Caco-2 (cell line): Measurements from ENCODE around the gene SLC35F2. TPM values are rescaled to one million over a fixed set of nuclear protein-coding genes. Genes with fewer than 3 reads are reported as not detected.

Experiments
- BruUV-seq: library from RNA; stranded (reverse); fragments of 400-500 nt; replicated peaks from 2 replicates; lab custom pipeline; 2021; lab: Mats Ljungman, UMichigan
- CTCF ChIA-PET: fragments of 300-600 bp; sonication (Branson Sonifier 250); formaldehyde crosslinking; loops from one replicate; lab custom pipeline; 2022; ENCODE audit warnings: antibody characterized with exemption; lab: Charles Lee
- POLR2A ChIA-PET: fragments of 300-600 bp; sonication (Branson Sonifier 250); formaldehyde crosslinking; loops from one replicate; lab custom pipeline; 2022; ENCODE audit warnings: antibody characterized with exemption; lab: Charles Lee
- DNase-seq, 2 experiments: peaks; one replicate each; pipeline versions ENCODE4 v3.0.0 to v3.0.0-alpha.2; 2020 to 2022
- H3K27me3 ChIP-seq: replicated peaks from 2 replicates; pipeline ENCODE4 v1.6.0; 2011; ENCODE audit warnings: low read length; ENCODE audit not compliant: control insufficient read depth, insufficient read depth
- H3K36me3 ChIP-seq: 2 replicates; pipeline ENCODE4 v1.5.1; 2011; ENCODE audit warnings: low read length; ENCODE audit not compliant: control insufficient read depth, insufficient read depth
- H3K4me1 ChIP-seq: fragments of 250-450 bp; sonication (Bioruptor Pico); 2 replicates; pipeline ENCODE4 v1.5.1; 2020; ENCODE audit warnings: mild to moderate bottlenecking
- H3K4me3 ChIP-seq: 2 replicates; pipeline ENCODE4 v1.5.1; 2011; ENCODE audit warnings: low read depth, mild to moderate bottlenecking, control low read depth, low read length
- H3K9me3 ChIP-seq: fragments of 250-450 bp; sonication (Bioruptor Pico); 2 replicates; pipeline ENCODE4 v1.5.1; 2020; ENCODE audit warnings: mild to moderate bottlenecking, moderate library complexity
- H3K27ac Mint-ChIP-seq: one replicate; pipeline ENCODE4 v1.8.0; 2022; ENCODE audit warnings: mixed read lengths; ENCODE audit not compliant: unreplicated experiment
- H3K27me3 Mint-ChIP-seq: one replicate; pipeline ENCODE4 v1.8.0; 2022; ENCODE audit warnings: mixed read lengths; ENCODE audit not compliant: insufficient read depth, unreplicated experiment
- H3K36me3 Mint-ChIP-seq: one replicate; pipeline ENCODE4 v1.8.0; 2022; ENCODE audit warnings: mild to moderate bottlenecking, mixed read lengths; ENCODE audit not compliant: insufficient read depth, unreplicated experiment
- H3K4me1 Mint-ChIP-seq: one replicate; pipeline ENCODE4 v1.8.0; 2022; ENCODE audit warnings: low read depth, mixed read lengths; ENCODE audit not compliant: unreplicated experiment
- H3K4me3 Mint-ChIP-seq: one replicate; pipeline ENCODE4 v1.8.0; 2022; ENCODE audit warnings: mild to moderate bottlenecking, moderate library complexity, mixed read lengths; ENCODE audit not compliant: unreplicated experiment
- H3K9me3 Mint-ChIP-seq: one replicate; pipeline ENCODE4 v1.8.0; 2022; ENCODE audit warnings: mixed read lengths; ENCODE audit not compliant: unreplicated experiment
- intact Hi-C: fragments of 100-400 bp; cut with micrococcal nuclease; formaldehyde crosslinking; loops from one replicate; pipeline ENCODE4 v1.10.0; 2022; ENCODE audit not compliant: unreplicated experiment
- total RNA-seq: library from RNA; stranded (reverse); gene quantifications from 2 replicates; pipeline ENCODE4 v1.2.3, GENCODE V29; 2022
- TF ChIP-seq, protein P1 (sequence below), 2 experiments: fragments of 200-600 bp in 1 of 2; IDR thresholded peaks; 1 replicate in 1 of 2; 2 replicates in 1 of 2; pipeline versions ENCODE4 v1.5.1 to v1.8.0; 2011 to 2022; ENCODE audit warnings: antibody characterized with exemption in 1 of 2, control low read depth in 1 of 2, inconsistent platforms in 1 of 2, low read depth in 1 of 2, low read length in 1 of 2, mild to moderate bottlenecking in 1 of 2, moderate library complexity in 1 of 2; ENCODE audit not compliant: insufficient read depth in 1 of 2, severe bottlenecking in 1 of 2, unreplicated experiment in 1 of 2

SLC35F2 gene
- total RNA-seq, 1 experiment from 2014 or later: 44.9 TPM

DNA sequence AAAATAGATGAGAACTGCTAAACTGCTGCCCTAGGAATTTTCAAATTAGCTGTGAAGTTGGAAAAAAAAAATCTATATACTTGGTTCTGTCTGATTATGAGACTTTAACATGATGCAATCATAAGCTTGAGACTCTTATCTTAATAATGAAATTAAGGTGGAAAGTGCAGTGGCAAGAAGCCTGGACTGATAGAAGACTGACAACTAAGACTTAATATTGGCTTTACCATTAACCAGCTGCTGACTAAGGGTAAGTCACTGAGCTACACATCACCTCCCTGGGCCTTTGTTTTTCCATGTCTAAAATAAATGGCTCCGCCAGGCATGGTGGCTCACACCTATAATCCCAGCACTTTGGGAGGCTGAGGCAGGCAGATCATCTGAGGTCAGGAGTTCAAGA is 56.9 kb downstream of the SLC35F2 start:
- Histone ChIP-seq H3K27me3 (no peaks in the 10 kb centered on the region), H3K9me3 (no peaks in the 10 kb centered on the region), H3K36me3 (no peaks in the 10 kb centered on the region), H3K4me3 (no peak overlapping the region), H3K4me1 (peaks cover 8% of the 10 kb centered on the region)
- POLR2A ChIA-PET: no interaction called here
- BruUV-seq: no TSS peak
- CTCF ChIA-PET: no interaction called here
- peaks cover 36% of the 10 kb centered on the region for H3K36me3 Mint-ChIP-seq
- intact Hi-C loops: no loop called here
- no peak for DNase-seq
- no peaks in the 10 kb centered on the region for H3K27me3 Mint-ChIP-seq
- no peak overlapping the region for H3K4me3 Mint-ChIP-seq
- TF ChIP-seq, protein P1, sequence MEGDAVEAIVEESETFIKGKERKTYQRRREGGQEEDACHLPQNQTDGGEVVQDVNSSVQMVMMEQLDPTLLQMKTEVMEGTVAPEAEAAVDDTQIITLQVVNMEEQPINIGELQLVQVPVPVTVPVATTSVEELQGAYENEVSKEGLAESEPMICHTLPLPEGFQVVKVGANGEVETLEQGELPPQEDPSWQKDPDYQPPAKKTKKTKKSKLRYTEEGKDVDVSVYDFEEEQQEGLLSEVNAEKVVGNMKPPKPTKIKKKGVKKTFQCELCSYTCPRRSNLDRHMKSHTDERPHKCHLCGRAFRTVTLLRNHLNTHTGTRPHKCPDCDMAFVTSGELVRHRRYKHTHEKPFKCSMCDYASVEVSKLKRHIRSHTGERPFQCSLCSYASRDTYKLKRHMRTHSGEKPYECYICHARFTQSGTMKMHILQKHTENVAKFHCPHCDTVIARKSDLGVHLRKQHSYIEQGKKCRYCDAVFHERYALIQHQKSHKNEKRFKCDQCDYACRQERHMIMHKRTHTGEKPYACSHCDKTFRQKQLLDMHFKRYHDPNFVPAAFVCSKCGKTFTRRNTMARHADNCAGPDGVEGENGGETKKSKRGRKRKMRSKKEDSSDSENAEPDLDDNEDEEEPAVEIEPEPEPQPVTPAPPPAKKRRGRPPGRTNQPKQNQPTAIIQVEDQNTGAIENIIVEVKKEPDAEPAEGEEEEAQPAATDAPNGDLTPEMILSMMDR (IDR thresholded peaks at IDR 0.05; ENCODE audit: insufficient read depth in 1 of 2, low read depth in 1 of 2, low read length in 1 of 2, severe bottlenecking in 1 of 2, unreplicated experiment in 1 of 2): no peak
- no peak overlapping the region for H3K27ac Mint-ChIP-seq
- no peaks in the 10 kb centered on the region for H3K4me1 Mint-ChIP-seq
- no peaks in the 10 kb centered on the region for H3K9me3 Mint-ChIP-seq

DNA sequence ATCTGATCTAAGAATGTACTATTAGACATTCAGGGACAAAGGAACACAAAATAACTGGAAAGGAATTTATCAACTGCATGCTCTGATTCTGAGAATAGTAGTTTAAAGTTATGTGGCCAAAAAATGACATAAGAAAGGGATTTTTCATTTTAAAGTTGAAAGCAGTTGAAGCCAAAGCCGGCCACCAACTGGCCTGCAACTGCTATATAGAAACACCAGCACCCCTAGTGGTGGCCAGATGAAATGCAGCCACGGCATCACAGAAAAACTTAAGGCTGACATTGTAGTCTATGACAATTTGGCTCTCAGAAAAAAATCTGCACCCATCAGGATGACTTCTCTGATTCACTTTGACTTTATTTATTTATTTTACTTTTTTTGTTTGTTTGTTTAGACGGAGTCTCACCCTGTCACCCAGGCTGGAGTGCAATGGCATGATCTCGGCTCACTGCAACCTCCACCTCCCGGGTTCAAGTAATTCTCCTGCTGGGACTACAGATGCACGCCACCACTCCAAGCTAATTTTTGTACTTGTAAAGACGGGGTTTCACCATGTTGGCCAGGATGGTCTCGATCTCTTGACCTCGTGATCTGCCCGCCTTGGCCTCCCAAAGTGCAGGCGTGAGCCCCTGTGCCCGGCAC is 59.2 kb downstream of the SLC35F2 start:
- TF ChIP-seq, protein P1 (IDR thresholded peaks at IDR 0.05; ENCODE audit: insufficient read depth in 1 of 2, low read depth in 1 of 2, low read length in 1 of 2, severe bottlenecking in 1 of 2, unreplicated experiment in 1 of 2): peak; percentile 98 to 99
- Mint-ChIP-seq H3K36me3 (peaks cover 48% of the 10 kb centered on the region), H3K4me1 (no peaks in the 10 kb centered on the region), H3K4me3 (no peak overlapping the region), H3K27me3 (no peaks in the 10 kb centered on the region), H3K27ac (no peak overlapping the region), H3K9me3 (peaks cover 10% of the 10 kb centered on the region)
- intact Hi-C loops: loop anchor here (1.0 to 2.0 kb wide), 4 partner anchors 35 to 99 kb away; partner anchors contain the start of gene SLC35F2
- Histone ChIP-seq H3K36me3 (no peaks in the 10 kb centered on the region; the same call in 1 of the 2 replicates), H3K4me1 (peaks cover 4% of the 10 kb centered on the region), H3K27me3 (no peaks in the 10 kb centered on the region), H3K9me3 (peaks cover 6% of the 10 kb centered on the region; the same call in 1 of the 2 replicates), H3K4me3 (no peak overlapping the region)
- ChIA-PET CTCF (interaction anchor here (0.7 to 0.9 kb wide), 3 partner anchors 15 to 341 kb away, joined by 3 to 4 read pairs (median 3); no protein-coding TSS in a partner anchor), POLR2A (no interaction called here)
- DNase-seq: peak; percentile 82 to 85
- BruUV-seq: no TSS peak

DNA sequence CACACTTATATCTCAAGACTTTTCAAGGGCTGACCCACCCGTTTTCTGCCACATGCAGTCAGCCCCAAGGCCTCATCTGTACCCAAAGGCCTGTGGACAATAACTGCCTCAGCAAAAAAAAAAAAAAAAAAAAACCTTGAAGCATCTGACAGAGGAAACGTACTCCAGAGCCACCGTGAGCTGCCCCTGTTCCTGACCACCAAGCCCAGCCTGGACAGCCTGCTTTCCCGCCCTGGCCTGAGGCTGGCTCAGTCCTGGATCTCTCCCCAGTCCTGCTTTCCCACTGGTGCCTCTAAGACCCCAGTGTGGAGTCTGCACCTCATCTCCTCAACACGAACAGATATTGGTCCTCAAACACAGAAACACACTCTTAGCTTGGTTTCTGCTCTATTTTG is 66.5 kb downstream of the SLC35F2 start:
- no peaks in the 10 kb centered on the region for H3K27me3 Mint-ChIP-seq
- TF ChIP-seq, protein P1 (IDR thresholded peaks at IDR 0.05; ENCODE audit: insufficient read depth in 1 of 2, low read depth in 1 of 2, low read length in 1 of 2, severe bottlenecking in 1 of 2, unreplicated experiment in 1 of 2): no peak
- Histone ChIP-seq H3K27me3 (no peaks in the 10 kb centered on the region), H3K9me3 (peaks cover 6% of the 10 kb centered on the region; the same call in 1 of the 2 replicates), H3K36me3 (no peaks in the 10 kb centered on the region; the same call in 1 of the 2 replicates), H3K4me1 (no peaks in the 10 kb centered on the region), H3K4me3 (no peak overlapping the region)
- peaks cover 41% of the 10 kb centered on the region for H3K36me3 Mint-ChIP-seq
- peaks cover 10% of the 10 kb centered on the region for H3K9me3 Mint-ChIP-seq
- no peak overlapping the region for H3K27ac Mint-ChIP-seq
- no peaks in the 10 kb centered on the region for H3K4me1 Mint-ChIP-seq
- BruUV-seq: no TSS peak
- intact Hi-C loops: no loop called here
- POLR2A ChIA-PET: no interaction called here
- CTCF ChIA-PET: no interaction called here
- DNase-seq: no peak
- no peak overlapping the region for H3K4me3 Mint-ChIP-seq
